GM10266 (cell line): ENCODE data around the gene ARMC9.
"Not testable (repeated sequence)": the region's sequence is repeated elsewhere in the genome, so short reads cannot be mapped to it uniquely, and the experiment has no call there.

ENCODE experiments used
- DNase-seq: peaks from one replicate; pipeline ENCODE4 v3.0.0; 2012; ENCODE audit errors: extremely low spot score
- TF ChIP-seq, protein P1 (sequence below): IDR thresholded peaks from 2 replicates; pipeline ENCODE4 v1.5.1; 2012; ENCODE audit warnings: mild to moderate bottlenecking, low read depth; ENCODE audit not compliant: control insufficient read depth, insufficient read depth; ENCODE audit errors: missing control alignments

The ARMC9 gene

DNA sequence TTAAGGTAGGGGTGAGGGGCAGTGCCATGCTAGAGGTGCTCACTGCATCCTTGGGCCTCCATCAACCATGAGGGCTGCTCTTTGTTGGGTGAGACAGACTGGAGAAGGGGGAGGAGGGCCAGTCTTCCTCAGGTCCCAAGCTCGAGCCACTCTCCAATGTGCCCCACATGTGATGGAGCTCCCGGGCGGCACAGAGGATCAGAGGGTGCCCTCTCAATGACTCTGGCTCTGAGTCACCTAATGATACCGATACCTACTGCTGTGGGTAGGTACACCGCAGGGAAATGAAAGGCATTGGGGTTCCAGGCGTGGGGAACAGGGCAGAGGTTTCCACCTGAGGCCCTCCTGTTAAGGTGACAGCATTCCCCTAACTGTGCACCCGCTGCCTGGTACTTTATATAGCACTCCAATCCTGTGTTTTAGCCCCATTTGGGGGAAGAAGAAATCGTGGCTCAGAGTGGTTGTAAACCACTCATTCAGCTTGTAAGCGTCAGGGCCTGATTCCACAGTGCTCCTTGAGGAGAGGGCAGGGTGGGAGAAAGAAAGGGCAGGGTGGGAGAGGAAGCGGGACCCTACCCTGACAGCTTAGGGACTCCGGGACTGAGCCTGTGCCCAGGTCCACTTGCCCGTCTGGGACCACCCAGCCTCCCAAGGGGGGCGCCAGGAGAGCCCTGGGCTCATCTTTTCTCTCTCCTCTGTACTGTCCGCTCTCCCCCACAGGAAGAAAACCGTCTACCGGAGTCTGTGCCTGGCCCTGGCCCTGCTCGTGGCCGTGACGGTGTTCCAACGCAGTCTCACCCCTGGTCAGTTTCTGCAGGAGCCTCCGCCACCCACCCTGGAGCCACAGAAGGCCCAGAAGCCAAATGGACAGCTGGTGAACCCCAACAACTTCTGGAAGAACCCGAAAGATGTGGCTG is 198.8 kb downstream of the ARMC9 start:
- no peak for DNase-seq
- TF ChIP-seq, protein P1, sequence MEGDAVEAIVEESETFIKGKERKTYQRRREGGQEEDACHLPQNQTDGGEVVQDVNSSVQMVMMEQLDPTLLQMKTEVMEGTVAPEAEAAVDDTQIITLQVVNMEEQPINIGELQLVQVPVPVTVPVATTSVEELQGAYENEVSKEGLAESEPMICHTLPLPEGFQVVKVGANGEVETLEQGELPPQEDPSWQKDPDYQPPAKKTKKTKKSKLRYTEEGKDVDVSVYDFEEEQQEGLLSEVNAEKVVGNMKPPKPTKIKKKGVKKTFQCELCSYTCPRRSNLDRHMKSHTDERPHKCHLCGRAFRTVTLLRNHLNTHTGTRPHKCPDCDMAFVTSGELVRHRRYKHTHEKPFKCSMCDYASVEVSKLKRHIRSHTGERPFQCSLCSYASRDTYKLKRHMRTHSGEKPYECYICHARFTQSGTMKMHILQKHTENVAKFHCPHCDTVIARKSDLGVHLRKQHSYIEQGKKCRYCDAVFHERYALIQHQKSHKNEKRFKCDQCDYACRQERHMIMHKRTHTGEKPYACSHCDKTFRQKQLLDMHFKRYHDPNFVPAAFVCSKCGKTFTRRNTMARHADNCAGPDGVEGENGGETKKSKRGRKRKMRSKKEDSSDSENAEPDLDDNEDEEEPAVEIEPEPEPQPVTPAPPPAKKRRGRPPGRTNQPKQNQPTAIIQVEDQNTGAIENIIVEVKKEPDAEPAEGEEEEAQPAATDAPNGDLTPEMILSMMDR, result no peak

DNA sequence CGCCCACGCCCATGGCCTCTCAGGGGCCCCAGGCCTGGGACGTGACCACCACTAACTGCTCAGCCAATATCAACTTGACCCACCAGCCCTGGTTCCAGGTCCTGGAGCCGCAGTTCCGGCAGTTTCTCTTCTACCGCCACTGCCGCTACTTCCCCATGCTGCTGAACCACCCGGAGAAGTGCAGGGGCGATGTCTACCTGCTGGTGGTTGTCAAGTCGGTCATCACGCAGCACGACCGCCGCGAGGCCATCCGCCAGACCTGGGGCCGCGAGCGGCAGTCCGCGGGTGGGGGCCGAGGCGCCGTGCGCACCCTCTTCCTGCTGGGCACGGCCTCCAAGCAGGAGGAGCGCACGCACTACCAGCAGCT is 199.5 kb downstream of the ARMC9 start:
- no peak for DNase-seq
- TF ChIP-seq, protein P1, result no peak

DNA sequence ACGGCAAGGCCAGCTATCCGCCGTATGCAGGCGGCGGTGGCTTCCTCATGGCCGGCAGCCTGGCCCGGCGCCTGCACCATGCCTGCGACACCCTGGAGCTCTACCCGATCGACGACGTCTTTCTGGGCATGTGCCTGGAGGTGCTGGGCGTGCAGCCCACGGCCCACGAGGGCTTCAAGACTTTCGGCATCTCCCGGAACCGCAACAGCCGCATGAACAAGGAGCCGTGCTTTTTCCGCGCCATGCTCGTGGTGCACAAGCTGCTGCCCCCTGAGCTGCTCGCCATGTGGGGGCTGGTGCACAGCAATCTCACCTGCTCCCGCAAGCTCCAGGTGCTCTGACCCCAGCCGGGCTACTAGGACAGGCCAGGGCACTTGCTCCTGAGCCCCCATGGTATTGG is 200.2 kb downstream of the ARMC9 start:
- DNase-seq, result no peak
- TF ChIP-seq, protein P1, result no peak

DNA sequence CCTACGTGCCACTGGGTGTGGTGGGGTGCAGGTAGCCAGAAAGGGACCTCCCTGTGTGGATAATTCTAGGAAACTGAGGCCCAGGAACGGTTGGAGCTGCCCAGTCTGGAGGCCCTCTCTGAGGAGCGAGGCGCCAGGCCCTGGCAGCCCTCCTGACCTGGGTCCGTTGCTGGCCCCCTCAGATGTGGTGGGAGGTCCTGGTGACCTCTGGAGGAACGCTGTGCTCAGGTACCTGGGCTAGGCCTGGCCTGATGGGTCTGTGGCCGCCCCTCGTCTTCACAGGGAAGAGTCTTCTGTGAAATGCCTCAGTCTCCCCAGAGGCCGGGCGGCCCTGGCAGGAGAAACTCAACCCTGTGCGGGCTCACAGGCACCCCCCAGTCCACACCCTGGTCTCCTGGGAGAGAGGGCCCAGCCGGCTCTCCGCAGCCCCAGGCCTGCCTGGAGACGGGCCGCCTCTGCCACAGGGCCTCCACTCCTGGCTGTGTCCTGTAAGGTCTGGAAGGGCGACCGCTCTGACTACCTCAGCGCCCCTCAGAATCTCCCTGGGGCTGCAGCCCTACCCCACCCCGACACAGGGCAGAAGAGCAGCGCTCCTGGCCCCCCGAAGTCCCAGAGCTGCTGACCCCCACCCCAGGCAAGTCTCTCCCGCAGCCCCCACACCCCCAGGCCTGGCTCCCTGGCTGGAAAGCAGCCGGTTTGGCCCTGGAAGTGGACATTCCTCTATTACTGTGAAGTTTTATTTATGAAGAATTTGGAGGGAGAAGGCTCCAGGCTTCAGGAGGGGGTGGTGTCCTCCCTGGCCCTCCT is 200.8 kb downstream of the ARMC9 start:
- DNase-seq, result no peak
- TF ChIP-seq, protein P1, result no peak

DNA sequence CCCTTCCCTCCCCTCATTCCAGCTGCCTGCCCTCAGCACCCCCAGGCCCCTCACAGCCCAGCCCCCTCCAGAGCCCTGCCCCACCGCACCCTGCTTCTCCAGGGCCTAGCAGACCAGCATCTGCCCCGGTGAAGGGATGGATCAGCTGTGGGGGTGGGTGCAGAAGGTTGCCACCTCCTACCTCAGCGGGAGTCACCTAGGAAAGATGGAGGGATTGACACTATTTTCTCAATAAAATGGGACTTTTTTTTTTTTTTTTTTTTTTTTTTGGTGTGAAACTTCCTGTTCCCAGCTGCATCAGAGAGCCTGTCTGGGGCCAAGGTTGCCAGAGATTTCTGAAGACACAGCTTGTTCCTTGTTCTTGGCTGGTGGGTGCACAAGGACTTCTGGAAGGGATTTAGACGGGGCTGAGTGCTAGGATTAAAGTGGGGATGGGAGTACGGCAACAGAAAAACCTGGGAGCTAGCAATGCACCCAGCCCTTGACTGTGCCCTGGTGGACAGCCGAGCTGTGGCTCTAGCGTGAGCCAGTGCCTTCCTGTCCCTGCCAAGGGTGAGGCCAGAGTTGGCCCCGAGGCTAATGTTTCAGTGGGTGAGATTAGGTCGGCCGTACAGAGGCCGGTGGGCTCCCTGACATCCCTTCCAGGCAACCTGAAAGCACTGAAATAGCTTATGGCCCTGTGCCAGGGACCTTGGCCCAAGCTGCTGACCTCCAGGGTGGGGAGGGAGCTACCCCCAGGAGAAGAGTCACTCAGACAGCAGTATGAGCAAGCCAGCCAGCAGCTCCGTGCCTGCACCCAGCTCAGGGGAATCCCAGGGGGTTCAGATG is 201.6 kb downstream of the ARMC9 start:
- no peak for DNase-seq
- TF ChIP-seq, protein P1, result no peak

DNA sequence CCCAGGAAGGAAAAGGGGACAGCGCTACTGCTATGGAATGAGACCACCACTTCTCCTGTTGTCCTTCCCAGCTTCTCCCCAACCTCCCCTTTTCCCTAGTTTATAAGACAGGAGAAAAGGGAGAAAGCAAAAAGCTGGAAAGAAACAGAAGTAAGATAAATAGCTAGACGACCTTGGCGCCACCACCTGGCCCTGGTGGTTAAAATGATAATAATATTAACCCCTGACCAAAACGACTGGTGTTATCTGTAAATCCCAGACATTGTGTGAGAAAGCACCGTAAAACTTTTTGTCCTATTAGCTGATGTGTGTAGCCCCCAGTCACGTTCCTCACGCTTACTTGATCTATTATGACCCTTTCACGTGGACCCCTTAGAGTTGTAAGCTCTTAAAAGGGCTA is 202.2 kb downstream of the ARMC9 start:
- DNase-seq, result not testable (repeated sequence)

DNA sequence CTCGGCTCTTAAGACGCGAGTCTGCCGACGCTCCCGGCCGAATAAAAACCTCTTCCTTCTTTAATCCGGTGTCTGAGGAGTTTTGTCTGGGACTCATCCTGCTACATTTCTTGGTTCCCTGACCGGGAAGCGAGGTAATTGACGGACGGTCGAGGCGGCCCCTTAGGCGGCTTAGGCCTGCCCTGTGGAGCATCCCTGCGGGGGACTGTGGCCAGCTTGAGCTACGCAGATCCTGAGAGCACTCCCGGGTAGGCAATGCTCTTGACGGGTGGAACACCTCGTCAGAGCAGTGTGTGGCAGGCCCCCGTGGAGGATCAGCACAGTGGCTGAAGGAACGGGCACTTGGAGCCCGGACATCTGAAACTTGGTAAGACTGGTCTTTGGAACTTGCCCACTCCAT is 202.7 kb downstream of the ARMC9 start:
- DNase-seq, result not testable (repeated sequence)

DNA sequence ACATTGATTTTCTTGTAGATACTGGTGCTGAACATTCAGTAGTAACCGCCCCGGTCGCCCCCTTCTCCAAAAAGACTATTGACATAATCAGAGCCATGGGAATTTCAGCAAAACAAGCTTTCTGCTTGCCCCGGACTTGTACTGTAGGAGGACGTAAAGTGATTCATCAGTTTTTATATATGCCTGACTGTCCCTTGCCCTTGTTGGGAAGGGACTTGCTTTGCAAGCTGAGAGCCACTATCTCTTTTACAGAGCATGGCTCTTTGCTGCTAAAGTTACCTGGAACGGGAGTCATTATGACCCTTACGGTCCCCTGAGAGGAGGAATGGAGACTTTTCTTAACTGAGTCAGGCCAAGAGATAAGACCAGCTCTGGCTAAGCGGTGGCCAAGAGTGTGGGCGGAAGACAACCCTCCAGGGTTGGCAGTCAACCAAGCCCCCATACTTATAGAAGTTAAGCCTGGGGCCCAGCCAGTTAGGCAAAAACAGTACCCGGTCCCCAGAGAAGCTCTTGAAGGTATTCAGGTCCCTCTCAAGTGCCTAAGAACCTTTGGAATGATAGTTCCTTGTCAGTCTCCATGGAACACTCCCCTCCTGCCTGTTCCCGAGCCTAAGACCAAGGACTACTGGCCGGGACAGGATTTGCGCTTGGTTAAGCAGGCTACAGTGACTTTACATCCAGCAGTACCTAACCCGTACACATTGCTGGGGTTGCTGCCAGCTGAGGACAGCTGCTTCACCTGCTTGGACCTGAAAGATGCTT is 205.2 kb downstream of the ARMC9 start:
- DNase-seq, result not testable (repeated sequence)

DNA sequence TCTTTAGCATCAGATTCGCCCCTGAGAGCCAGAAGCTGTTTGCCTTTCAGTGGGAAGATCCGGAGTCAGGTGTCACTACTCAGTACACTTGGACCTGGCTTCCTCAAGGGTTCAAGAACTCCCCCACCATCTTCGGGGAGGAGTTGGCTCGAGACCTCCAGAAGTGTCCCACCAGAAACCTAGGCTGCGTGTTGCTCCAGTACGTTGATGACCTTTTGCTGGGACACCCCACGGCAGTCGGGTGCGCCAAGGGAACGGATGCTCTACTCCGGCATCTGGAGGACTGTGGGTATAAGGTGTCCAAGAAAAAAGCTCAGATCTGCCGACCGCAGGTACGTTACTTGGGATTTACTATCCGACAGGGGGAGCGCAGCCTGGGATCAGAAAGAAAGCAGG is 205.8 kb downstream of the ARMC9 start:
- DNase-seq, result not testable (repeated sequence)

DNA sequence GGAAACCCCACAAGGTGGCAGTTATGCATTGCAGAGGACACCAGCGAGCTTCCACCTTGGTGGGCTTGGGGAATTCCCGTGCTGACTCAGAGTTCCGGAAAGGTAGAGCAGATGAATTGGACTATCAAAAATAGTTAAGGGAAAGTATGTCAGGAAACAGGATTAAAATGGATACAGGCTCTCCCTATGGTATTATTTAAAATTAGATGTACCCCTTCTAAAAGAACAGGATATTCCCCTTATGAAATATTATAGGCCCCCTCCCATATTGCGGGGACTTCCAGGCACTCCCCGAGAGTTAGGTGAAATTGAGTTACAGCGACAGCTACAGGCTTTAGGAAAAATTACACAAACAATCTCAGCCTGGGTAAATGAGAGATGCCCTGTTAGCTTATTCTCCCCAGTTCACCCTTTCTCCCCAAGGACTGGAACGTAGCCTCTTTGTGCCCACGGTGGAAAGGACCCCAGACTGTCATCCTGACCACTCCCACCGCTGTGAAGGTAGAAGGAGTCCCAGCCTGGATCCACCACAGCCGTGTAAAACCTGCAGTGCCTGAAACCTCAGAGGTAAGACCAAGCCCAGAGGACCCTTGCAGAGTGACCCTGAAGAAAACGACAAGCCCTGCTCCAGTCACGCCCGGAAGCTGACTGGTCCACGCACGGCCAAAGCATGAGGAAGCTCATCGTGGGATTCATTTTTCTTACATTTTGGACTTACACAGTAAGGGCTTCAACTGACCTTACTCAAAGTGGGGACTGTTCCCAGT is 207.4 kb downstream of the ARMC9 start:
- DNase-seq, result not testable (repeated sequence)

DNA sequence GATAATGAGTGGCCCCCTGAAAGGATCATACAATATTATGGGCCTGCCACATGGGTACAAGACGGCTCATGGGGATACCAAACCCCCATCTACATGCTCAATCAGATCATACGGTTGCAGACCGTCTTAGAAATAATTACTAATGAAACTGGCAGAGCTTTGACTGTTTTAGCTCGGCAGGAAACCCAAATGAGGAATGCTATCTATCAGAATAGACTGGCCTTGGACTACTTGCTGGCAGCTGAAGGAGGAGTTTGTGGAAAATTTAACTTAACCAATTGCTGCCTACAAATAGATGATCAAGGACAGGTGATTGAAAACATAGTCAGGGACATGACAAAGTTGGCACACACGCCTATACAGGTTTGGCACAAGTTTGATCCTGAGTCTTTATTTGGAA is 209.3 kb downstream of the ARMC9 start:
- DNase-seq, result not testable (repeated sequence)
